ENCODE results near the gene HIPK2.
A peak's percentile ranks its signal among the peaks of the same experiment; 100 is the strongest.

Gene HIPK2

GRCh38 chr7:139697056-139697455, 80.7 kb downstream of the HIPK2 start:
- ChIA-PET POLR2A (ENCODE audit: low non-redundant PET) (no interaction called here), CTCF (no interaction called here)
- no peak for DNase-seq (ENCODE audit: low spot score)
- TF ChIP-seq CTCF (conservative IDR thresholded peaks at IDR 0.05; ENCODE audit: low read depth): no peak
- no peak overlapping the region for H3K27ac ChIP-seq

DNA sequence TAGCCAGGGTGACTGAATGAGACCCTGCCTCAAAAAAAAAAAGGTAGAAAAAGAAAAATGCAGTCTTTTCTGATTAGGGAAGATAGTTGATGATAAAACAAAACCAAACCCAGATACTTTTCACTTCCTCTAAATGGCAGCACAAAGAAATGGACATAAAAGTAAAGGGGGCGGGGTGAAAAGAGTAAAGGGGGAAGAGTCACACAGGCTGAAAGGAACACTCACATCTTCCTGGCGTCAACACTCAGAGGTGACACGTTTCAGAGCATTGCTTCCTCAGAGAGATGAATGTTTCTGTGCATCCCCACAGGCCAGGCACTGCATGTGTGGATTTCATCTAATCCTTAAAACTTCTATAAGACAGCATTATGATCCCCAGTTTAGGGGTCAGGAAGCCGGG, 81.2 kb downstream of the HIPK2 start:
- ChIA-PET CTCF (no interaction called here), POLR2A (ENCODE audit: low non-redundant PET) (no interaction called here)
- no peak for TF ChIP-seq CTCF (conservative IDR thresholded peaks at IDR 0.05; ENCODE audit: low read depth)
- H3K27ac ChIP-seq: no peak overlapping the region
- no peak for DNase-seq (ENCODE audit: low spot score)

GRCh38 chr7:139695588-139695987, 82.2 kb downstream of the HIPK2 start:
- TF ChIP-seq CTCF (conservative IDR thresholded peaks at IDR 0.05; ENCODE audit: low read depth): no peak
- DNase-seq (ENCODE audit: low spot score): no peak
- H3K27ac ChIP-seq: no peak overlapping the region
- ChIA-PET POLR2A (ENCODE audit: low non-redundant PET) (no interaction called here), CTCF (no interaction called here)

DNA sequence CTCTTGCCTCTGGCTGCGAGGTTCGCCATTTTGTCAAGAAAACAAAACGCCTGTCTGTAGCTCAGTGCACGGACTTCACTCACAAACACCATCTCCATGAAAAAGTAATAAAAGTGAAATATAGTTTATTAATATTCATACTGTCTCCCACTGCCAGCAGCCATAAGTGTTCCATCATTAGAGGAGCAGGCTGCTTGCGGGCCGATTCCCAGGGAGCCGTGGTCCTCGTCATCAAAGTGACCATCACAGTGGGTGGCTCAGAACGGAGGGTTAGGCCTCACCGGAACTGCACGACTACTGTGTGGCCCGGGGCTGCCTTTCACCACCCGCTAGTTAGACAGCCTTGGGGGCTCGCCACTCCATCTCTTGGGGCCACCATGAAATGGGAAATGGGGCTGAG, 82.7 kb downstream of the HIPK2 start:
- no peak for DNase-seq (ENCODE audit: low spot score)
- ChIA-PET POLR2A (ENCODE audit: low non-redundant PET) (no interaction called here), CTCF (interaction anchor here (0.6 kb wide), 2 partner anchors 42 to 169 kb away, joined by 3 to 4 read pairs; no protein-coding TSS in a partner anchor)
- no peak overlapping the region for H3K27ac ChIP-seq
- TF ChIP-seq CTCF (conservative IDR thresholded peaks at IDR 0.05; ENCODE audit: low read depth): no peak

GRCh38 chr7:139694389-139694676, 83.5 kb downstream of the HIPK2 start:
- DNase-seq (ENCODE audit: low spot score): no peak
- ChIA-PET POLR2A (ENCODE audit: low non-redundant PET) (no interaction called here), CTCF (interaction anchor here (0.6 kb wide), 2 partner anchors 43 to 170 kb away, joined by 3 to 4 read pairs; no protein-coding TSS in a partner anchor)
- 0 out of 2 replicates have a peak overlapping the region, but pooled peaks have one; percentile 4 for H3K27ac ChIP-seq
- TF ChIP-seq CTCF (conservative IDR thresholded peaks at IDR 0.05; ENCODE audit: low read depth): no peak

DNA sequence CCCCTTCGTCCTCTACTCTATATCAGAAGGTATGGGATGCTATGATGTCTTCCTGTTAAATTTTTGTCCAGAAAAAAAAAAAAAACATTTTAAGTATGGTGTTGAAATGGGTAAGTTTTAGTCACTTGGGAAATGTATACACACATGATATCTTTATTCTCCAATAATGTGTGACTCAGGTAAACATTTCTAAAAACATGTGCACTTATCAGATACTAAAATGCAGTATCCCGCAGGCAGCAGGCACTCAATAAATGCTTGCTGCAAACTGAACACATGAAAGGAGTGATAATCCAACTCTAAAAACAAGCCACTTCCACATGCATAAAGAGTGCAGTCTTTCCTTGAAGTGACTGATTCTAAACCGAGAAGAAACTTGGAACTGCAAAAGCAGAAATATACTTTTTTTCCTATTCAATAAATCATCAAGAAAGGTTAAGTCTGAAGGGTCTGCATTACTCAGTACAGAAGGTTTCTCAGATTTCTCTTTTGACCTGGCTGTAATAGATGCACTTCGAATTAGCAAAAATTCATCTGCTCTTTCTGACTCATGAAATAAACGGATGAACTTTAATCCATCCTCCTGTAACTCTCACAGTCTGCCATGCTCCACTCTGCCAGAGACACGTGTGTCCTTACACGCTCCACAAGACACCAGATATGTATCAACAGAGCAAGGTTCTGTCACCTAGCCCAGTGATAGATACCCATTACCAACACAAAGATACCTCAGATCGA, 84.0 kb downstream of the HIPK2 start:
- 0 out of 2 replicates have a peak overlapping the region, but pooled peaks have one; percentile 4 for H3K27ac ChIP-seq
- ChIA-PET POLR2A (ENCODE audit: low non-redundant PET) (no interaction called here), CTCF (no interaction called here)
- DNase-seq (ENCODE audit: low spot score): no peak
- TF ChIP-seq CTCF (conservative IDR thresholded peaks at IDR 0.05; ENCODE audit: low read depth): no peak
